ENCODE measurements around the gene ZNF451.

Gene ZNF451

GRCh38 chr6:57216235-57217101, 126.5 kb downstream of the ZNF451 start:
- DNase-seq = no peak

- no peak for DNase-seq
Observed at GRCh38 chr6:57217270-57217669, 127.3 kb downstream of the ZNF451 start.
